GM12891 (cell line): ENCODE data around the gene BOC.

Source experiments
- POLR2A ChIP-seq: IDR thresholded peaks from 2 replicates; pipeline ENCODE4 v1.6.1; 2011; ENCODE audit warnings: low read depth, low read length, control low read depth
- POLR2AphosphoS5 ChIP-seq: IDR thresholded peaks from 2 replicates; pipeline ENCODE4 v1.6.1; 2011; ENCODE audit warnings: low read depth, low read length, control low read depth
- TAF1 ChIP-seq: IDR thresholded peaks from 2 replicates; pipeline ENCODE4 v1.6.1; 2011; ENCODE audit warnings: low read depth, low read length, control low read depth

GRCh38 chr3:113220721-113221120 is 9.4 kb downstream of the BOC start:
- TF ChIP-seq POLR2A = no peak
- no peak for TF ChIP-seq POLR2AphosphoS5
- no peak for TF ChIP-seq TAF1
